Naive B cell (primary cell): ENCODE measurements around the gene ZNF581. TPM values are rescaled to one million over a fixed set of nuclear protein-coding genes. Genes with fewer than 3 reads are reported as not detected.

Experiments
- ATAC-seq, 2 donors: fragments of 150-1000 bp; cut with Tn5 transposase; 2 replicates each; pipeline ENCODE4 v1.10.0; 2021; ENCODE audit warnings: low read depth in 2 of 2, mild to moderate bottlenecking in 2 of 2, moderate library complexity in 2 of 2
- DNase-seq: peaks from one replicate; pipeline ENCODE4 v3.0.0; 2022
- H3K27ac Mint-ChIP-seq, 6 donors: one replicate each; pipeline ENCODE4 v1.8.0; 2020 to 2022; ENCODE audit warnings: mild to moderate bottlenecking in 6 of 6, mixed read lengths in 6 of 6, moderate library complexity in 5 of 6, inconsistent platforms in 2 of 6
- H3K27me3 Mint-ChIP-seq, 3 donors: one replicate each; pipeline ENCODE4 v1.8.0; 2021 to 2022; ENCODE audit warnings: mixed read lengths in 3 of 3, mild to moderate bottlenecking in 1 of 3
- H3K36me3 Mint-ChIP-seq, 2 donors: one replicate each; pipeline ENCODE4 v1.8.0; 2020 to 2022; ENCODE audit warnings: mixed read lengths in 2 of 2, inconsistent platforms in 1 of 2, mild to moderate bottlenecking in 1 of 2
- H3K4me1 Mint-ChIP-seq, 3 donors: one replicate each; pipeline ENCODE4 v1.8.0; 2020 to 2022; ENCODE audit warnings: mixed read lengths in 3 of 3, inconsistent platforms in 1 of 3, mild to moderate bottlenecking in 1 of 3, moderate library complexity in 1 of 3
- H3K4me3 Mint-ChIP-seq, 8 donors: one replicate each; pipeline ENCODE4 v1.8.0; 2020 to 2022; ENCODE audit warnings: mild to moderate bottlenecking in 8 of 8, mixed read lengths in 8 of 8, moderate library complexity in 8 of 8, inconsistent platforms in 2 of 8
- H3K9me3 Mint-ChIP-seq, 7 donors: one replicate each; pipeline ENCODE4 v1.8.0; 2020 to 2022; ENCODE audit warnings: mixed read lengths in 7 of 7, mild to moderate bottlenecking in 5 of 7, inconsistent platforms in 2 of 7, moderate library complexity in 1 of 7
- polyA plus RNA-seq, 6 donors: library from polyadenylated mRNA; unstranded; fragments of 300-500 nt; fragmentation: Illumina TruSeq; gene quantifications; one replicate each; pipeline ENCODE4 v1.2.3, GENCODE V29; 2021; ENCODE audit warnings: low read depth in 6 of 6

The ZNF581 gene, protein sequence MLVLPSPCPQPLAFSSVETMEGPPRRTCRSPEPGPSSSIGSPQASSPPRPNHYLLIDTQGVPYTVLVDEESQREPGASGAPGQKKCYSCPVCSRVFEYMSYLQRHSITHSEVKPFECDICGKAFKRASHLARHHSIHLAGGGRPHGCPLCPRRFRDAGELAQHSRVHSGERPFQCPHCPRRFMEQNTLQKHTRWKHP
- 10 to 100 TPM; 60.7 to 82.8 (median 65.4) TPM for polyA plus RNA-seq

DNA sequence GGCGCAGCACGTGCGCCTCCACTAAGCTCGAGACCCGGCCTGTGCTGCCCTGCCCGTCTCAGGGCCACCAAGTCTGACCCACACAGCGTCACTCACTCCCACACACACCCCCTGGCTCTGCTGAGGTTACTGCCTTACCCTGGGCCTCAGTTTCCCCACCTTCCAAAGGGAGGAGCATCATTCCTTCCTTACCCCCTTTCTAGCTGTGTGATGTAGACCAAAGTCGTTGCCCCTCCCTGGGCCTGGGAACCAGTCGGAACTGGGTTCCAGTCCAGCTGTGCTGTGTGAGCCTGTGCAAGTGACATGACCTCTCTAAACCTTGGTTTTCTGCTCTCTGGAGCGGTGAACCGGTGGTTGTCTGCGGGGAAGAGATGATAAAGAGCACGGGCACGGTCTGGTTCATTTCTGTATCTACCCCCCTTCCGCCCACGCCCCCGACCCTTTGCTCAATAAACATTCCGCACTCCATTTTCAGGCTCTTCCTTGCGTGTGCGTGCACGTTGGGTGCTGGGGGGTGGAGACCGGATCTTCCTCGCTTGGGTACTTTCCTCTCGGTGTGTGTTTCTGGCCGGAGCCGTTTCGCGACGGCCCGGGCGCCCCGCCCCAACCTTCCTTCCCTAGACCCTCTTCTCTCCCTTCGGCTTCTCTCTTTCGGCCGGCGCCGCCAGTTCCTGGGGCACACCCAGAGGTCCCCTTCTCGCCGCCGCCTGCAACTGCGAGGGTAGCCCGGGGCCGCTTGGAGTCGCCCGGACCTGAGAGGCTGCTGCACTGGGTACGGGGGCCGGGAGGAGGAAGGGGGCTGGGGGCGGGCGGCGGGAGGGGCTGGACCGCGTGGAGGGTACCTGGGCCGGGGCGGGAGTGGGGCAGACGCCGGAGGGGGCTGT is at the start of gene ZNF581:
Gene ZNF581, plus strand, starts transcription at position 647 of the 884 bp plus-strand sequence. CDS start 923 bp downstream, outside the sequence.
- H3K4me1 Mint-ChIP-seq: peaks cover 38 to 67% (median 61%) of the 10 kb centered on the region in 3 donors
- DNase-seq: peak; percentile 77
- peak; percentile 26 to 54 for ATAC-seq
- H3K27me3 Mint-ChIP-seq: no peaks in the 10 kb centered on the region
- peak within 1 kb of the TSS; percentile 91 to 99 (median 96) for H3K27ac Mint-ChIP-seq
- H3K4me3 Mint-ChIP-seq: peak within 1 kb of the TSS; percentile 91 to 99 (median 97)
- no peaks in the 10 kb centered on the region for H3K36me3 Mint-ChIP-seq
- peaks cover 0 to 2% (median 0%) of the 10 kb centered on the region in 7 donors for H3K9me3 Mint-ChIP-seq

DNA sequence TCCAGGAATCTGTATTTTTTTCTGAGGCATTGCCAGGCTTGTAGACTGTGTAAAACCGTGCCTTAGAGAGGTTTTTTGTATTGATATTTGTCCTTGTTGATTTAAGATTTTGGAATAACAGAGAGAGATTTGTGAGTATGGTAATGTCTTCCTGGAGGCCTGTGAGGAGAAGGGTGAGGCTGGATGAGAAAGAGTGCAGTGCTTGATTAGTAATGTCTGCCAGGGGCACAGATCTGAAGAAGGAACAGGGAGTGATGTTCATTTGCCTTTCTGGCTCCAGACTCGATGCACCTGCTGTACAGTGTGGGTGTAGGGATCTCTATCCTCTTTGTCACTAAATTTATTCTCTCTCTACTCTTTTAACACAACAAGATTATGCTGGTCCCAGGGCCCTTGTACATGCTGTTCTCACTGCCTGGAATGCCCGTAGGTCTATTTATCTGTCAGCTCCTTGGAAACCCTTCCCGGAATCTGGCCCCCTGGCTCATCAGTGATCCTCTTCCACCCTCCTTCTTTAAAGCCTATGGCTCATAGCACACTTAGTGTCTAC is 48.4 kb upstream of the ZNF581 start:
- Mint-ChIP-seq H3K4me3 (peak overlapping the region in 1 of 8 donors; percentile 3), H3K9me3 (peaks cover 0 to 11% (median 0%) of the 10 kb centered on the region in 7 donors), H3K27ac (peak overlapping the region in 3 of 6 donors; percentile 8 to 66 (median 44)), H3K4me1 (peaks cover 6 to 18% (median 8%) of the 10 kb centered on the region in 3 donors), H3K27me3 (no peaks in the 10 kb centered on the region), H3K36me3 (peaks cover 22 to 29% of the 10 kb centered on the region in 2 donors)
- no peak for ATAC-seq
- no peak for DNase-seq

DNA sequence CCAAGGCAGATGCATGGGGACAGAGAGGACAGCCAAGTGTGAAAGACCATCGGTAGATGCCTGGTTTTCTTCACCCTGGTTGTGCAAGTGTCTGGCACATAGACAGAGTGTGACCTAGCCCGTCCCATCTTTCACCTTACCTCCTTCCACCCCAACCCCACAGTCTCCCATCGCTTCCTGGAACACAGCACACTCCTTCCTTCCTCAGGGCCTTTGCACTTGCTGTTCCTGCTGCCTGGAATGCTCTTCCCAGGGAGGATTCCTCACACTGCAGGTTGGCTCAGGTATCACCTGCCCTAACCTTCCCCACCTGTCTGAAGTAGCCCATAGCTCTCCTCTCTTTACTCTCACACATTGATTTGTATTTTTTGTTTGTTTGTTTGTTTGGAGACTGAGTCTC is 47.1 kb upstream of the ZNF581 start:
- DNase-seq (no peak), ATAC-seq (no peak)
- H3K27ac Mint-ChIP-seq: peak overlapping the region in 1 of 6 donors; percentile 79
- H3K4me3 Mint-ChIP-seq: peak overlapping the region in 2 of 8 donors; percentile 3 to 29
- H3K36me3 Mint-ChIP-seq: peaks cover 22 to 29% of the 10 kb centered on the region in 2 donors
- H3K27me3 Mint-ChIP-seq: no peaks in the 10 kb centered on the region
- H3K9me3 Mint-ChIP-seq: peaks cover 0 to 11% (median 0%) of the 10 kb centered on the region in 7 donors
- peaks cover 11 to 23% (median 14%) of the 10 kb centered on the region in 3 donors for H3K4me1 Mint-ChIP-seq

DNA sequence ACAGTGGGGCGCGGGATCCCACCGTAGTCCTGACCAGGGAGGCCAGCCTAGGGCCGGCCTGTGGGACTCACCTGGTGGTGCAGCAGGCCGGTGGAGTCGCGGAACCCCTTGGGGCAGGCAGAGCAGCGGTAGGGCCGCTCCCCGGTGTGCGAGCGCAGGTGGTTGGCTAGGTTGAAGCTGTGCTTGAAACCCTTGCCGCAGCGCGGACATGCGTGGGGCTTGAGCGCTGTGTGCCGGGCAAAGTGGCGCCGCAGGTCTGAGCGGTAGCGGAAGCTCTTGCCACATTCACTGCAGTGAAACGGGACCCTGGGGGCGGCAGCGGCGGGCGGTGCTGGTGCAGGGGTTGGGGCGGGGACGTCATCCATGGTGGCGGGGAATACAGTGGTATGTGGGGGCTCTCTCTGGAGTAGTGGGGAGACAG is 45.9 kb upstream of the ZNF581 start:
- H3K9me3 Mint-ChIP-seq: peaks cover 0 to 11% (median 0%) of the 10 kb centered on the region in 7 donors
- H3K27me3 Mint-ChIP-seq: no peaks in the 10 kb centered on the region
- H3K27ac Mint-ChIP-seq: peak overlapping the region in 3 of 6 donors; percentile 39 to 85 (median 50)
- H3K4me1 Mint-ChIP-seq: peaks cover 11 to 27% (median 24%) of the 10 kb centered on the region in 3 donors
- H3K4me3 Mint-ChIP-seq: peak overlapping the region in 1 of 8 donors; percentile 76
- no peak for DNase-seq
- peaks cover 22 to 29% of the 10 kb centered on the region in 2 donors for H3K36me3 Mint-ChIP-seq
- ATAC-seq: no peak

DNA sequence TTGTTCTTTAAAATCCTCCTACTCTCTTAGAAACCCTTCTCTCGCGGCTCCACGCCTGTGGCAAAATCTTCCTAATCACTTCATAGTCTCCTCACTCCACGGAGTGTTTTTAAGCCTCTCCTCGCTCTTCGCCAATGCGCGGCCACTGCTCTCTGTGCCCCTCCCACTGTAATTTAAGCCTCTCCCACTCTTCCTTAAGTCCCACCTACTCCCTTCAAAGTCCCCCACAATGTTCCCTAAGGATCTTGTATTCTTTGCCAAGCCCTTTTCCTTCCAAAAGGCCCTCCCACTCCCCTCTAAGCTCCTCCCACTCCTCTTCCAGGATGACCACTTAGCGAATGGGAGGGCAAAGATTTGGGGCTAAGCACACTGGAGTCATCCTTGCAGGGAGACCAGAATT is 45.4 kb upstream of the ZNF581 start:
- peaks cover 0 to 11% (median 0%) of the 10 kb centered on the region in 7 donors for H3K9me3 Mint-ChIP-seq
- peaks cover 22 to 29% of the 10 kb centered on the region in 2 donors for H3K36me3 Mint-ChIP-seq
- H3K27me3 Mint-ChIP-seq: no peaks in the 10 kb centered on the region
- peak overlapping the region in 1 of 6 donors; percentile 50 for H3K27ac Mint-ChIP-seq
- ATAC-seq: no peak
- peaks cover 11 to 28% (median 24%) of the 10 kb centered on the region in 3 donors for H3K4me1 Mint-ChIP-seq
- H3K4me3 Mint-ChIP-seq: peak overlapping the region in 3 of 8 donors; percentile 16 to 99 (median 97)
- no peak for DNase-seq

DNA sequence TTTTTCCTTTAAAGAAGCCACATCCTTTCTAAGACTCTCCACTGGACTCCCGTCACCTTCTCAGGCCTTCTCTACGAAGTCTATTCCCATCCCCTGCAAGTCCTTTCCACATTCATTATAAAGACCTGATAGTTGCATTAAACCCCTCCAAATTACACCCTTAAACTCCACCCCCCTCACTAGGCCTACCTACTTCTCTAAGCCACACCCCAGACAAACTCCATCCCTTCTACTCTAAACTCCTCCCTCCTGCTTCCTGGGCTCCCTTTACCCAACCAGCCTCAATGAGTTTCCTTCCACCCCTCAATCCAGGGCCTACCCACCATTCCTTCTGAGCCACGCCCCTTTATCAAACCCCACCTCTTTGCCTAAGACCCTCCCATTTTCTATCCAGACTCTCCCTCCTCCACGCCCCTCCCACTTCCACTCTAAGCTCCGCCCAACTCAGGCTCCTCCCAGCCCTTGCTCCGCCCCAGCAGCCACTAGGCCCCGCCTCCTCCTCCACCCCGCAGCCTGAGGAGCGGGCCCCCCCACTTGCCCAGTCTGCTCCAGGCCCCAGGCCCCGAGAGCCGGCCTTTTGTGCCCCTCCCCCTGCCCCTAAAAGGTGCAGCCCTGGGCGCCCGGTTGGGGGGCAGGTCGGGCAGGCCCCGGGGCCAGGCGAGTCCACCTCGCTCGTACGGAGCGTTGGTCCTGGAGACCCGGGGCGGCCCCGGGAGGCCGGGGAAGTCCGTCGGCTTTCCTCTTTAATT is 44.6 kb upstream of the ZNF581 start:
- Mint-ChIP-seq H3K9me3 (peaks cover 0 to 12% (median 0%) of the 10 kb centered on the region in 7 donors), H3K4me1 (peaks cover 17 to 37% (median 30%) of the 10 kb centered on the region in 3 donors), H3K27me3 (no peaks in the 10 kb centered on the region), H3K36me3 (peaks cover 22 to 29% of the 10 kb centered on the region in 2 donors), H3K27ac (peak overlapping the region; percentile 96 to 99 (median 99)), H3K4me3 (peak overlapping the region; percentile 90 to 100 (median 98))
- DNase-seq (peak; percentile 96), ATAC-seq (peak; percentile 58 to 63)

DNA sequence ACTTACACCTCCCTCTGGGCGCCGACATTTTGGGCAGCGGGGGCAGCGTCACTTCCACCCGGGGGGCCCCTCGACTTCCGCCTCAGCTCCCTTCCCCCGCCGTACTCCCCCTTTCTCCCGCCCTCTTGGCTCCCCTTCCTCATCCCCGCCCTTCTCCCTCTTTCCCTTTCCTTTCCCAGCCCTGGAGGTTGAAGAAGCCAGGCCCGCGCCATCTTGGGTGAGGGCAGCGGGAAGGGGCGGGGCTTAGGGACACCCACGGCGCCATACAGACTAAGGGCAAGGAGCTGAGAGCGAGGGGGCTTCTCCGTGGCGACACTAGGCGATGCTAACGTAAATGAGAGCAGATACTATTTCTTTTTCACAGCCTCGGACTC is 44.0 kb upstream of the ZNF581 start, which contains the start of gene FIZ1:
Gene FIZ1, minus strand, starts transcription at position 50 of the 374 bp plus-strand sequence. CDS start 1,652 bp downstream, outside the sequence.
- no peaks in the 10 kb centered on the region for H3K27me3 Mint-ChIP-seq
- peak within 1 kb of the TSS; percentile 96 to 99 (median 99) for H3K27ac Mint-ChIP-seq
- peaks cover 19 to 42% (median 33%) of the 10 kb centered on the region in 3 donors for H3K4me1 Mint-ChIP-seq
- DNase-seq (peak; percentile 96), ATAC-seq (peak; percentile 69 to 71)
- peak within 1 kb of the TSS; percentile 90 to 100 (median 98) for H3K4me3 Mint-ChIP-seq
- peaks cover 0 to 12% (median 0%) of the 10 kb centered on the region in 7 donors for H3K9me3 Mint-ChIP-seq
- peaks cover 22 to 29% of the 10 kb centered on the region in 2 donors for H3K36me3 Mint-ChIP-seq

DNA sequence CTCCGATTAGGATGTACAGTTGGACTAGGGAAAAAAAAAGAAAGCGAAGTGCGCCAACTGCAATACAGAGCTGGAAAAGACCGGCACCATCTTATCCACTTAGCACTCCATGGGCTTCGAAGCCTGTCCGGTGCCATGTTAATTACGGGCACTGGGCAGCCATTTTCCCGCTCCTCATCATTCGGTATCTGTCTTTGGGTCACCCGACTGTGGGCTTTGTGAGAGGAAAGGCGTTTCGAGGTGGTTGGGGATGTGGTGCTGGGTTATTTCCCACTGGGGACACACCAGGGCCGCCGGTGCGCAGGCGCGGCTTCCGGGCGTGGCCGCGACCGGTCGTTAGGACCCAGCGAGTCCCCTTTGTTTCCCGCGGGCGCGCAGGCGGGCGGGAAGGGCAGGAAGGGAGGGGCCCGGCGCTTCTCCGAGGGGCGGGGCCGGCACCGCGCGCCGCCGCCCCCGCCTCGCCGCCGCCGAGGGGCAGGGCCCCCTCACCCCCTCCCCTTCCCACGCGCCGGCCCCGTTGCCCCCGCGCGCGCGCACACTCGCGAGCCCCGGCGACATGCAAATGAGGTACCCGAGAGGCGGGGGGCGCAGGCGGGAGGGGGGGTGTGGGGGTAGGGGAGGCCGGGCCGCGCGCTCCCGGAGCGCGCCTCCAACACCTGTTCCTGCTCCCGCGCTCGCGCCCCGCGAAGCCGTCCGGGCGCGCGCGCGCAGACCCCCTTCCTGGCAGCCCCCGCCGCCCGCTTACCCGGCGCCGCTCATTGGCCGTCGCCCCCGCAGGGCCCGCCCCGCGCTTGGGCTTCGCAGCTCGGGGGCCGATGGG is 43.4 kb upstream of the ZNF581 start, which contains the start of gene ZNF524:
Gene ZNF524, plus strand, starts transcription at position 447 of the 820 bp plus-strand sequence. CDS start 1,825 bp downstream, outside the sequence.
- Mint-ChIP-seq H3K9me3 (peaks cover 0 to 10% (median 0%) of the 10 kb centered on the region in 7 donors), H3K27me3 (no peaks in the 10 kb centered on the region), H3K4me1 (peaks cover 23 to 47% (median 39%) of the 10 kb centered on the region in 3 donors), H3K36me3 (peaks cover 18 to 24% of the 10 kb centered on the region in 2 donors), H3K27ac (peak within 1 kb of the TSS; percentile 96 to 99 (median 99)), H3K4me3 (peak within 1 kb of the TSS; percentile 90 to 100 (median 98))
- DNase-seq (peak; percentile 91), ATAC-seq (peak; percentile 64 to 68)

DNA sequence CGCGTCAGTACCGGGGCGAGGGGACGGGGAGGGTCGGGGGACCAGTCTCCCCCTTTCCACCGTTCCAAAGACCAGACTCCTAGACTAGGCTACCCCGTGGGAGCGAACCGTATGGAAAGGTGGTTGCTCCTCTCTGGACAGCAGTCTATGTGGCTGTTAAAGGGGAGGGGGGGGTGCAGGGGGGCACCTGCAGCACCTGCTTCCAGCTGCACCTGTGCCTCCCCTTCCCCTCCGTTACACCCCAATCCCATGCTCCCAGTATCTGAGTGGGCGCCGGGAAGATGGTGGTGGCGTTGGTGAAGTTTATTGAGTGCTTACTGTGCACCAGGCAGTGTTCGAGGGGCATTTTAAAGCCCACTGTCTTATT is 42.8 kb upstream of the ZNF581 start:
- peaks cover 12 to 18% of the 10 kb centered on the region in 2 donors for H3K36me3 Mint-ChIP-seq
- DNase-seq: no peak
- H3K9me3 Mint-ChIP-seq: peaks cover 0 to 8% (median 0%) of the 10 kb centered on the region in 7 donors
- peak overlapping the region in 2 of 6 donors; percentile 69 to 96 for H3K27ac Mint-ChIP-seq
- peaks cover 23 to 43% (median 39%) of the 10 kb centered on the region in 3 donors for H3K4me1 Mint-ChIP-seq
- no peaks in the 10 kb centered on the region for H3K27me3 Mint-ChIP-seq
- no peak for ATAC-seq
- peak overlapping the region; percentile 70 to 97 (median 90) for H3K4me3 Mint-ChIP-seq

DNA sequence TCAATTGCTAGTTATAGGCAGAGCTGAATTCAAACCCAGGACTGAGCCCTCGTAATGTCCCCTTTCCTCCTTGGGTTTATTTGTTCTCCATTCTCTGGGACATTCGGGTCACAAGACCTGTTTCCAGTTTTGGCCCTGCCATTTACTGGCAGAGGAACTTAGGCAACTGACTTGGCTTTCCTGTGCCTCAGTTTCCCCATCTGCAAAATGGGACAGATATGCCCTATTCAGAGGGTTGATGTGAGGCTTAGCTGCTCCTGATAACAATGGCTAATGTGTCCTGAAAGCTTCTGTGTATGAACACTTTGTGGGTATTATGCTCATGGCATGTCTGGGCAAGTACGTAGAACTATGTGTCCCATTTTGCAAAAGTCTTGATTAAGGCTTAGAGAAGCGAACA is 42.4 kb upstream of the ZNF581 start:
- peaks cover 0 to 5% (median 0%) of the 10 kb centered on the region in 7 donors for H3K9me3 Mint-ChIP-seq
- no peaks in the 10 kb centered on the region for H3K27me3 Mint-ChIP-seq
- ATAC-seq (no peak), DNase-seq (no peak)
- H3K27ac Mint-ChIP-seq: peak overlapping the region in 3 of 6 donors; percentile 69 to 96 (median 91)
- H3K4me1 Mint-ChIP-seq: peaks cover 27 to 47% (median 44%) of the 10 kb centered on the region in 3 donors
- peaks cover 9 to 13% of the 10 kb centered on the region in 2 donors for H3K36me3 Mint-ChIP-seq
- peak overlapping the region; percentile 70 to 97 (median 90) for H3K4me3 Mint-ChIP-seq

DNA sequence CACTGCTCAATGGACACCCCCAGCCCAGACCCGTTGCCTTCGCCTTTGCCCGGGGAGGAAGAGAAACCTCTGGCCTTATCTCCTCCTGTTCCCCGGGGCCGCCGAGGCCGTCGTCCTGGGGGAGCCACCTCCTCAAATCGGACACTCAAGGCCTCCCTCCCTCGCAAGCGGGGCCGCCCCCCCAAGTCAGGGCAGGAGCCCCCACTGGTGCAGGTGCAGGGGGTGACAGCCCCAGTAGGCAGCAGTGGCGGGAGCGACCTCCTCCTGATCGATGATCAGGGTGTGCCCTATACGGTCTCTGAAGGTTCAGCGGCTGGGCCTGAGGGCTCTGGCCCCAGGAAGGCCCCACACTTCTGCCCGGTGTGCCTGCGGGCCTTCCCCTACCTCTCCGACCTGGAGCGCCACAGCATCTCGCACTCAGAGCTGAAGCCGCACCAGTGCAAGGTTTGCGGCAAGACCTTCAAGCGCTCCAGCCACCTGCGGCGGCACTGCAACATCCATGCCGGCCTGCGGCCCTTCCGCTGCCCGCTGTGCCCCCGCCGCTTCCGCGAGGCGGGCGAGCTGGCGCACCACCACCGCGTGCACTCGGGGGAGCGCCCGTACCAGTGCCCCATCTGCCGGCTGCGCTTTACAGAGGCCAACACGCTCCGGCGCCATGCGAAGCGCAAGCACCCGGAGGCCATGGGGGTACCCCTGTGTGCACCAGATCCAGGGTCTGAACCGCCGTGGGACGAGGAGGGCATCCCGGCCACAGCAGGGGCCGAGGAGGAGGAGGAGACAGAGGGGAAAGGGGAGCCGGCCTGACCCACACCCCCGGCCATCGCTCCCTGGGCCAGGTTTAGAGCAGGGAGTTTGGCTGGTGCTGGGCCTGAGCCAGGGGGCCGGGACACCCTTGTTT is 41.1 kb upstream of the ZNF581 start:
- Mint-ChIP-seq H3K4me1 (peaks cover 37 to 57% (median 55%) of the 10 kb centered on the region in 3 donors), H3K27ac (peak overlapping the region in 2 of 6 donors; percentile 67 to 76), H3K9me3 (peaks cover 0 to 5% (median 0%) of the 10 kb centered on the region in 7 donors), H3K36me3 (peaks cover 0 to under 1% of the 10 kb centered on the region in 2 donors), H3K4me3 (peak overlapping the region in 5 of 8 donors; percentile 70 to 92 (median 90)), H3K27me3 (no peaks in the 10 kb centered on the region)
- ATAC-seq (no peak), DNase-seq (no peak)
